ENCODE results near the gene NSA2. TPM values are rescaled to one million over a fixed set of nuclear protein-coding genes. Genes with fewer than 3 reads are reported as not detected.
"Not testable (repeated sequence)": the region's sequence is repeated elsewhere in the genome, so short reads cannot be mapped to it uniquely, and the experiment has no call there.

The NSA2 gene
- total RNA-seq, 1 experiment from 2014 or later: 75.6 TPM

- no peak for TF ChIP-seq E2F5 (CRISPR knock-in tag; IDR thresholded peaks at IDR 0.05)
- no peak for TF ChIP-seq CREB1 (CRISPR knock-in tag; IDR thresholded peaks at IDR 0.05)
- TF ChIP-seq TCF7 (CRISPR knock-in tag; IDR thresholded peaks at IDR 0.05; ENCODE audit: low read depth): no peak
- no peak for TF ChIP-seq NR2C2 (CRISPR knock-in tag; IDR thresholded peaks at IDR 0.05)
- TF ChIP-seq CDX4 (CRISPR knock-in tag; IDR thresholded peaks at IDR 0.05; ENCODE audit: borderline replicate concordance): no peak
- no peak for TF ChIP-seq IRF1 (CRISPR knock-in tag; IDR thresholded peaks at IDR 0.05)
- TF ChIP-seq ATF1 (CRISPR knock-in tag; IDR thresholded peaks at IDR 0.05): no peak
- no peak for TF ChIP-seq ZNF317 (CRISPR knock-in tag; IDR thresholded peaks at IDR 0.05; ENCODE audit: borderline replicate concordance, low read depth)
- no peak for TF ChIP-seq MYBL2 (CRISPR knock-in tag; IDR thresholded peaks at IDR 0.05)
- TF ChIP-seq MLX (CRISPR knock-in tag; IDR thresholded peaks at IDR 0.05): no peak
- TF ChIP-seq FOXK1 (CRISPR knock-in tag; IDR thresholded peaks at IDR 0.05): no peak
- no peak for TF ChIP-seq ETV6 (CRISPR knock-in tag; IDR thresholded peaks at IDR 0.05)
- TF ChIP-seq MAX (CRISPR knock-in tag; IDR thresholded peaks at IDR 0.05): no peak
- no peak for TF ChIP-seq CREM (CRISPR knock-in tag; IDR thresholded peaks at IDR 0.05)
- no peak for TF ChIP-seq CTCF (IDR thresholded peaks at IDR 0.05)
- ChIA-PET POLR2A (no interaction called here), CTCF (no interaction called here)
- DNase-seq (ENCODE audit: low spot score) (no peak), ATAC-seq (no peak)
- Mint-ChIP-seq H3K27ac (peak overlapping the region; percentile 44; the same call in 1 of the 2 replicates), H3K4me1 (no peaks in the 10 kb centered on the region), H3K4me3 (no peak overlapping the region), H3K36me3 (peaks cover 79% of the 10 kb centered on the region), H3K9me3 (no peaks in the 10 kb centered on the region; the same call in 1 of the 2 replicates), H3K27me3 (ENCODE audit: low read depth) (no peaks in the 10 kb centered on the region)
These were observed 20.4 kb downstream of the NSA2 start for GRCh38 chr5:74787424-74787823.

GRCh38 chr5:74791669-74792068 lies 24.6 kb downstream of the NSA2 start:
- CTCF ChIA-PET: interaction anchor here (0.5 kb wide), 1 partner anchor 130 kb away, joined by 3 read pairs; no protein-coding TSS in a partner anchor
- H3K4me3 Mint-ChIP-seq; H3K4me1 Mint-ChIP-seq; H3K27ac Mint-ChIP-seq; ATAC-seq; H3K27me3 Mint-ChIP-seq (ENCODE audit: low read depth); POLR2A ChIA-PET; DNase-seq (ENCODE audit: low spot score); H3K9me3 Mint-ChIP-seq: not testable (repeated sequence)
- H3K36me3 Mint-ChIP-seq: peaks cover 94% of the 10 kb centered on the region

- no peak overlapping the region; the same call in 1 of the 2 replicates for H3K27ac Mint-ChIP-seq
- no peak overlapping the region for H3K4me3 Mint-ChIP-seq
- no peaks in the 10 kb centered on the region for H3K9me3 Mint-ChIP-seq
- ATAC-seq (no peak), DNase-seq (ENCODE audit: low spot score) (no peak)
- H3K4me1 Mint-ChIP-seq: no peaks in the 10 kb centered on the region
- peaks cover 68% of the 10 kb centered on the region for H3K36me3 Mint-ChIP-seq
- CTCF ChIA-PET: no interaction called here
- POLR2A ChIA-PET: no interaction called here
- H3K27me3 Mint-ChIP-seq (ENCODE audit: low read depth): no peaks in the 10 kb centered on the region
- no peak for TF ChIP-seq E2F4 (CRISPR knock-in tag; IDR thresholded peaks at IDR 0.05; ENCODE audit: borderline replicate concordance, low read depth)
- TF ChIP-seq ZNF317 (CRISPR knock-in tag; IDR thresholded peaks at IDR 0.05; ENCODE audit: borderline replicate concordance, low read depth): no peak
- TF ChIP-seq CBFB (CRISPR knock-in tag; IDR thresholded peaks at IDR 0.05; ENCODE audit: low read depth): no peak
- TF ChIP-seq ZNF416 (CRISPR knock-in tag; IDR thresholded peaks at IDR 0.05): no peak
- TF ChIP-seq GABPB1 (CRISPR knock-in tag; IDR thresholded peaks at IDR 0.05): no peak
- TF ChIP-seq ZNF396 (CRISPR knock-in tag; IDR thresholded peaks at IDR 0.05; ENCODE audit: borderline replicate concordance): no peak
- TF ChIP-seq TP53 (CRISPR knock-in tag; IDR thresholded peaks at IDR 0.05): no peak
These were observed 32.2 kb downstream of the NSA2 start for GRCh38 chr5:74798977-74799911.

Measured in WTC11 (cell line).